HTERT RPE-1 (cell line): ENCODE measurements around the gene CAPZA1.

Source experiments
- in situ Hi-C: fragments of 300-500 bp; cut with MboI; formaldehyde crosslinking; loops from 4 replicates; pipeline ENCODE4 v1.14.3; 2020; ENCODE audit warnings: low sequenced_read_pairs

The CAPZA1 gene

DNA sequence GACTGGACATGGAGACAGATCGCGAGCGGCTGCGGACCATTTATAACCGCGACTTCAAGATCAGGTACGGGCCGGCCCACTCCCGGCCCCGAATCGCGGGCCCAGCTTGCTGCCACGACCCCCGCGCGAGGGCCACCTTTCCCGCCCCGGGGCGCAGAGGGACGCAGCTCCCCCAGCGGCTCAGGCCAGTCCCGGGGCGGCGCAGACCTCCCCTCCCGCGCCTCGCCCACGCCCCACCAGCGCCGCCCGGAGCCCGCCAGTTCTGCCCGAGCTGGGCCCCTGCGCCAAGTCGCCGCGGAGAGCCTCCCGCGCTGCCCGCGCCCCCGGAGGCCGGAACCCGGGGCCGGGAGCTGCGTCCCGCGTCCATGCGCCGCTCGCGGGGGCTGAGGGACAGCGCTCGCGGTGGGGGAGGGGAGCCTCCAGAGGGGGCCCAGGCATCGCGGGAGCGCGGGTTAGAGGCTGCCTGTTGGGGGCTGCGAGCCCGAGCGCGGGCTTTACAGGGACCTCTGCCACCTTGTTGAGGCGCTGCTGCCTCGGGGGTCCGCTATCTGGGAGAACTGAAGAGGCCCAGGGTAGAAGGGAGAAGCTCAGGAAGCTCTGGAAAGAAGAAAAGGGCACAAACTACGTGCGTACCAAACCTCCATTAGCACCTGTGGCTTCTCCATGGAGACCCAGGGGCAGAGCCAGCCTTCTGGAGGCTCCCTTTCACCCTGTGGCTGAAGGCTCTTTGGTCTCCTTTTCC is 55.5 kb downstream of the CAPZA1 start:
- in situ Hi-C loops = no loop called here

GRCh38 chr1:112675728-112676381 is 56.2 kb downstream of the CAPZA1 start:
- in situ Hi-C loops = no loop called here

- in situ Hi-C loops = no loop called here
Observed at GRCh38 chr1:112676543-112676942, 56.9 kb downstream of the CAPZA1 start.

DNA sequence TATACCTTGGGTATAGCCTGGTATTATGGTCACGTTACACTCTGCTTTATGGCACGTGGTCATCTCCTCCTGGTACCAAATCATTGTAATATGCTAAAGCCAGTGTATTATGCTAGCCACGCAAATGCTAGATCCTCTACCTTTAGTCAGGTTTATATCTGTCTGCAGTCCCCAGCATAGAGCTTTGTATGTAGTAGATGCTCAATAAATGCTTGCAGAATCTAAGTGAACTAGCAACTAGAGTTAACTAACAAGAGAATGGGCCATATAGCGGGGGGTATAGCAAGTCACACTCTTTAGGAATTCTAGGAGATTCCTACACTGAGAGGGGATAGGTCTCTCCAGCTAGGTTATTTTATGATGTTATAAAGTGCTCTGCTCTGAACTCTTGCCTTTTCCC is 57.9 kb downstream of the CAPZA1 start:
- in situ Hi-C loops = no loop called here

DNA sequence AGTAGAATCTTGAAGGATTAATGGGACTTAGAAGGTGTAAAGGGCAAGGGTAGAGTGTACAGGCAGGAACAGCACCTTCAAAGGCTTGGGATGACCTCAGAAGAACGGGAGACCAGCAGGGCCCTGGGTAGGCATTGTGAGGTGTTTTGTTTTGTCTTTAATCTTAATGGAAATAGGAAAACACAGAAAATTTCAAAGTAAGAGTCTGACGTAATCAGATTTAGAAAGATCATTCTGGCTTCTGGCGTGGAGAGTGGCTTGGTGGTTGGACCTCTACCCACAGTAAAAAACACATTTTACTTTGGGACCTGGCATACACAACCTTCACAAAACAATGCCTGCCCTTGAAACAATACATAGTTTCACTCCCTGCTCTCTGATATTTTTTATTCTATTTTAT is 59.0 kb downstream of the CAPZA1 start:
- in situ Hi-C loops = no loop called here

DNA sequence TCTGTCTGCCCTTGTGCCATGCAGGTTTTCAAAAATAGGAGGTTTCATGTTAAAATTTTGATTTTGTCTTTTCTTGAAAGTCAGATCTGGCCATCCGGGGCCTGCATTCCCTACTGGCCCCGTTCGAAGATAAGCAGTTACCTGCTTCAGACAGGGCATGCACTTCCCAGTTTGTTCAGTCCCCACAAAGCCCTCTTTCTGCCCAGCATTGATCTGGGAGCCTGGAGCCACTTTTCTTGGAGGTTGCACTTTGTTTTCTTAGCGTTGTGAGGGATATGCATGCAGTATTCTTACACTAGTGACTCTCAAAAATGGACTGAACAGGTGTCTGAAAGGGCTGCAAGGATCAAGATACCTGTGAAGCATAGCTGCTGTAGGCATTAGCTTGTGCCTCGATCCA is 66.3 kb downstream of the CAPZA1 start:
- in situ Hi-C loops = no loop called here

DNA sequence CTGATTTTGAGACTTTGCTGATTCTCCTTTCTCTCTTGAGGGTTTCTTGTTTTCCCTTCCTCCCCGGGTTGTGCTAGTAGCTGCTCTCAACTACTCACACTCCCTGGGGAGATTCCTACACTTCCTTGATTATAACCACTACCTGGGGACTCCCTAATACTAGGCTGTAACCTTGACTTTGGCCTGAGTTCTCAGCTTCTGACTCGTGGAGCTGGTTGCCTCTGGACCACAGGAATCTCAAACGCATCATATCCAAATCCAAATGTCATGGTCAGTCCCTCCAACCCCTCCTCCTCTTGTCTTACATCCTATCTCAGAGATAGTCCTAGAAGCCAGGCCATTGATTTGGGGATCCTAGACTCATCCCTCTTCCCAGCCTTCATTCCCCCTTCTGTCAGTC is 66.8 kb downstream of the CAPZA1 start:
- in situ Hi-C loops = no loop called here

GRCh38 chr1:112686835-112687234 is 67.2 kb downstream of the CAPZA1 start:
- in situ Hi-C loops = no loop called here

DNA sequence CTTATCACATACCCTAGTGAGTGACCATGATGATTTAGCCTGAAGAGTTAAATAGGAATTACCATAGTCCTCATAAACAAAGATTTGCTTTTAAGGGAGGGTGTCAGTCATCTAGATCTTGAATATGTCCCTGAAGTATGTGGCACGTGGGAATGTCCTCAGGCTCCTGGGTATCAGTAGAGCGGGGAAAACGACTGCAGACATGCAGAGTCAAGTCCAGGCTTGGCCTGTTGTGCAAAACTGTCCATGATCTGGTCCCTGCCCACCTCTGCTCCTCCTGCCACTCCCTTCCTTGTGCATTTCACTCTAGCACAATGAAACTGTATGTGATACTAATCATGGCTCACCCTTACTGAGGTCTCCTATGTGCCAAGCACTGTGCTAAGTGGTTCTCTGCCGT is 67.7 kb downstream of the CAPZA1 start:
- in situ Hi-C loops = no loop called here

- in situ Hi-C loops = no loop called here
Observed at GRCh38 chr1:112687785-112688496, 68.3 kb downstream of the CAPZA1 start.

GRCh38 chr1:112688781-112689193 is 69.2 kb downstream of the CAPZA1 start:
- in situ Hi-C loops = no loop called here

DNA sequence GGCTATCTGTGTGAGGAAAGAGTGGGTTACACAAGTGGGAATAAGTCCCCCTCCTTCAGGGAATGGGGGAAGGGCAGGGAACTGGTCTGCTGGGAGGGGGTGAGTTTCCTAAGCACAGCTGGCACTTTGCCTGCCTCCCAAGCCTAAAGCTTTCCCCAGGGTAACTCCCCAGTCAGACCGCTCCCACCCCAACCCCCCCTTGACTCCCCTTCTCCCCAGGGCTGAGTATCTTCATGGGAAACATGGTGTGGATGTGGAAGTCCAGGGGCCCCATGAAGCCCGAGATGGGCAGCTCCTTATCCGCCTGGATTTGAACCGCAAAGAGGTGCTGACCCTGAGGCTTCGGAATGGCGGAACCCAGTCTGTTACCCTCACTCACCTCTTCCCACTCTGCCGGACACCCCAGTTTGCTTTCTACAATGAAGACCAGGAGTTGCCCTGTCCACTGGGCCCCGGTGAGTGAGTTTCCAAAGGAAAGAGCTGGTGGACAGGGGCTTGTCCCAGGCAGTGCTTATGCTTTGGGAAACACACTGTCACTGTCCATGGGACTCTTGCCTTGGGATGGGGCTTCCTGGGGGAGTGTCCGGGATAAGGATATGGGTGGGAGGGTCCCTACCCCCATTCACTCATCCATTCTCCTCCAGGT is 69.7 kb downstream of the CAPZA1 start:
- in situ Hi-C loops = no loop called here

DNA sequence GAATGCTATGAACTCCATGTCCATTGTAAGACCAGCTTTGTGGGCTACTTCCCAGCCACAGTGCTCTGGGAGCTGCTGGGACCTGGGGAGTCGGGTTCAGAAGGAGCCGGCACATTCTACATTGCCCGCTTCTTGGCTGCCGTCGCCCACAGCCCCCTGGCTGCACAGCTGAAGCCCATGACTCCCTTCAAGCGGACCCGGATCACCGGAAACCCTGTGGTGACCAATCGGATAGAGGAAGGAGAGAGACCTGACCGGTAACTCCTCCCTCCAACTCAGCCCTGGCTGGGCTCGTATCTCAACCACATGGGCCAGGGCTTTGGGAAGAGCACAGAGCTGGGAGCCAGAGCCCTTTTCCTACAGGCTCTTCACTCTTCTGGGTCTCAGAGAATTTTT is 70.2 kb downstream of the CAPZA1 start:
- in situ Hi-C loops = no loop called here

DNA sequence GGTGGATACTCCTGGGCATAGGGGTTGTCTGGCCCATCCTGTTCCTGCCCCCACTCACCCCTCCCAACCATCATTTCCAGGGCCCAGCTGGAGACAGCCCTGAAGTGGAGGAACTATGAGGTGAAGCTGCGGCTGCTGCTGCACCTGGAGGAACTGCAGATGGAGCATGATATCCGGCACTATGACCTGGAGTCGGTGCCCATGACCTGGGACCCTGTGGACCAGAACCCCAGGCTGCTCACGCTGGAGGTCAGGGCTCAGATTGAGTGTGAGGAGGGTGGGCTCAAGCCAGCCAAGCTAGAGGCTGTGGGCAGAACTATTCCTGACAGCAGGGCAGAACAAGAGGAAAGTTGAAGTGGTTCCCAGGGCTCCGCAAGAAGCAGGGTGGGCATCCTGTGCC is 73.0 kb downstream of the CAPZA1 start:
- in situ Hi-C loops = no loop called here

DNA sequence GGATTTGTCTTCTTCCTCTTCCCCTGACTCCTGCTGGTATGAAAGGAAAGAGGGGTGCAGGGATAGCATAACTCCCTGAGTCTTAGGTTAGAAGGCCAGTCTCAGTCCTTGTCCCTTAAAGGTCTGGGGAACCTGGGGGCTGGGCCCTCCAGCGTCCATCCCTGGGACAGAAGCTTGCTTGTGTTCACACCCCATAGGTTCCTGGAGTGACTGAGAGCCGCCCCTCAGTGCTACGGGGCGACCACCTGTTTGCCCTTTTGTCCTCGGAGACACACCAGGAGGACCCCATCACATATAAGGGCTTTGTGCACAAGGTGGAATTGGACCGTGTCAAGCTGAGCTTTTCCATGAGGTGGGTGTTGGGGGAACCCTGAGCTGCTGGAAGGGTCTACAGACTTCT is 74.2 kb downstream of the CAPZA1 start:
- in situ Hi-C loops = no loop called here

DNA sequence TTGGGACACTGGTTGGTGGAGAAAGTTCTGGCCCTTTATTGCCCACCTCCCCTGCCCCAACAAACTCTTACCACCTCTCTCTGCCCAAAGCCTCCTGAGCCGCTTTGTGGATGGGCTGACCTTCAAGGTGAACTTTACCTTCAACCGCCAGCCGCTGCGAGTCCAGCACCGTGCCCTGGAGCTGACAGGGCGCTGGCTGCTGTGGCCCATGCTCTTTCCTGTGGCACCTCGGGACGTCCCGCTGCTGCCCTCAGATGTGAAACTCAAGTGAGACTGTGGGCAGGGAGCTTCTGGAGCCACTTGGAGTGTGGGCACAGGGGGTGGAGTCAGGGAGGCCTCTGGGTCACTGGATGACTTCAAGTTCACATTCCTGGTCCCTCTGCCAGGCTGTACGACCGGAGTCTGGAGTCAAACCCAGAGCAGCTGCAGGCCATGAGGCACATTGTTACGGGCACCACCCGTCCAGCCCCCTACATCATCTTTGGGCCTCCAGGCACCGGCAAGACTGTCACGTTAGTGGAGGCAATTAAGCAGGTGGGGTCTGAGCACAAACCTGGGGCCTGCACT is 74.8 kb downstream of the CAPZA1 start:
- in situ Hi-C loops = no loop called here

DNA sequence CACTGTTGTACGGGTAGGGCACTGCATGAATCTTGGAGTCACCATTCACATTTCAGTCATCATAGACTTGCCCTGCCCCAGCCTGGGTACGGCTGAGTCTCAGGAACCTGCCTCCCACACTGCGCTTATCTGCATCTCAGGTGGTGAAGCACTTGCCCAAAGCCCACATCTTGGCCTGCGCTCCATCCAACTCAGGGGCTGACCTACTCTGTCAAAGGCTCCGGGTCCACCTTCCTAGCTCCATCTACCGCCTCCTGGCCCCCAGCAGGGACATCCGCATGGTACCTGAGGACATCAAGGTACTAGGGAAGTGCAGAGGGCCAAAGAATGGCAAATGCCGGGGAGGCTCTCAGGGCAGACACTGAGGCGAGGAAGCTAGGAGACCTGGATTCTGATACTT is 75.6 kb downstream of the CAPZA1 start:
- in situ Hi-C loops = no loop called here

DNA sequence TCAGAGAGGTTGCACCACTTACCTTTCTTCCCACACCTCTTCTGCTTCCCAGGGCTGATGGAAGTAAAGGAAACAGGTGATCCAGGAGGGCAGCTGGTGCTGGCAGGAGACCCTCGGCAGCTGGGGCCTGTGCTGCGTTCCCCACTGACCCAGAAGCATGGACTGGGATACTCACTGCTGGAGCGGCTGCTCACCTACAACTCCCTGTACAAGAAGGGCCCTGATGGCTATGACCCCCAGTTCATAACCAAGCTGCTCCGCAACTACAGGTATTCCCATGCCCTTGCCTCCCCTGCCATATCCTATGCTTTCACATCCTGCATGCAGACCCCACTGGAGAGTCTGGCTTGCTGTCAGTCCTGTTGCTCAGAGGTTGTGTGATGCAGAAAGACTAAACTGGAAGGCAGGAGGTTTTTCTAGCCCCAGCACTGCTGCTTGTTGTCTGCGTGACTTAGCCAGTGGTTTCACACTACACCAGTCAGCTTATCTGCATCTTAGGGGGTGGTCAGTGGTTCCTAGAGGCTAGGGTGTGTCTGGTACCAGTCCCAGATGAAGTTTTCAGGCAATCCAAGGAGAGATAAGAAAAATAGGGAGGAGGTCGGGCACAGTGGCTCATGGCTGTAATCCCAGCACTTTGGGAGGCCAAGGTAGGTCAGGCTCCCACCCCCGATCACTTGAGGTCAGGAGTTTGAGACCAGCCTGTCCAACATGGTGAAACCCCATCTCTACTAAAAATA is 77.1 kb downstream of the CAPZA1 start:
- in situ Hi-C loops = no loop called here

GRCh38 chr1:112697781-112698201 is 78.2 kb downstream of the CAPZA1 start:
- in situ Hi-C loops = no loop called here
